ENCODE results near the gene TAS2R3. TPM values are rescaled to one million over a fixed set of nuclear protein-coding genes. Genes with fewer than 3 reads are reported as not detected.

Gene TAS2R3
- total and polyA plus RNA-seq, 9 of the 15 experiments (the other 6 are each of a cell fraction or from before 2014, with no cell fraction given): 0.37 to 1.9 (median 1.2) TPM; not detected in 2

- TF ChIP-seq ZBTB7A (IDR thresholded peaks at IDR 0.05; ENCODE audit: borderline replicate concordance, control insufficient read depth, low read depth, low read length) (0 out of 2 replicates have a peak, but pooled peaks have one; percentile 54), ZNF511 (CRISPR knock-in tag; IDR thresholded peaks at IDR 0.05) (no peak), TAF15 (IDR thresholded peaks at IDR 0.05; ENCODE audit: low read depth, low read length) (no peak), NCOA4 (IDR thresholded peaks at IDR 0.05; ENCODE audit: partially characterized antibody) (no peak), HMG20A (CRISPR knock-in tag; conservative IDR thresholded peaks at IDR 0.05) (no peak), ZC3H11A (IDR thresholded peaks at IDR 0.05; ENCODE audit: low read depth, low read length) (no peak), ZNF24 (IDR thresholded peaks at IDR 0.05) (no peak), ZNF395 (CRISPR knock-in tag; IDR thresholded peaks at IDR 0.05) (no peak; the same call in 1 of the 2 replicates), RBM15 (IDR thresholded peaks at IDR 0.05; ENCODE audit: insufficient read depth, low read length) (no peak), NR0B1 (IDR thresholded peaks at IDR 0.05; ENCODE audit: partially characterized antibody) (no peak), REST (IDR thresholded peaks at IDR 0.05; ENCODE audit: borderline replicate concordance) (no peak), REST (CRISPR knock-in tag; IDR thresholded peaks at IDR 0.05; ENCODE audit: low read depth) (no peak), ZNF311 (CRISPR knock-in tag; IDR thresholded peaks at IDR 0.05) (no peak), MCM2 (IDR thresholded peaks at IDR 0.05; ENCODE audit: low read depth) (no peak), ZBTB26 (CRISPR knock-in tag; IDR thresholded peaks at IDR 0.05) (no peak), TAL1 (IDR thresholded peaks at IDR 0.05) (no peak), ZFP1 (CRISPR knock-in tag; IDR thresholded peaks at IDR 0.05) (no peak)
Observed at GRCh38 chr7:141738592-141739013, 25.3 kb upstream of the TAS2R3 start (continued).
